ENCODE data around the gene SLC25A3.
"Not testable (repeated sequence)": the region's sequence is repeated elsewhere in the genome, so short reads cannot be mapped to it uniquely, and the experiment has no call there.

The SLC25A3 gene

GRCh38 chr12:98595243-98595988, 1.9 kb downstream of the SLC25A3 start:
- DNase-seq, result no peak

GRCh38 chr12:98597313-98597712, 3.8 kb downstream of the SLC25A3 start:
- DNase-seq, result not testable (repeated sequence)

- DNase-seq, result no peak
Observed at GRCh38 chr12:98601924-98602323, 8.4 kb downstream of the SLC25A3 start.

- no peak for DNase-seq
Observed at GRCh38 chr12:98606359-98606988, 13.0 kb downstream of the SLC25A3 start.

- no peak for DNase-seq
Observed at GRCh38 chr12:98610596-98610995, 17.1 kb downstream of the SLC25A3 start.

GRCh38 chr12:98612696-98613334, 19.3 kb downstream of the SLC25A3 start:
- no peak for DNase-seq

- DNase-seq, result no peak
Observed at GRCh38 chr12:98618952-98619351, 25.5 kb downstream of the SLC25A3 start.

GRCh38 chr12:98635657-98636323, 42.3 kb downstream of the SLC25A3 start:
- peak; percentile 10 for DNase-seq

GRCh38 chr12:98637068-98637467, 43.6 kb downstream of the SLC25A3 start:
- DNase-seq, result no peak

- DNase-seq, result no peak
Observed at GRCh38 chr12:98638009-98638408, 44.5 kb downstream of the SLC25A3 start.

GRCh38 chr12:98639491-98639890, 46.0 kb downstream of the SLC25A3 start:
- no peak for DNase-seq

GRCh38 chr12:98642801-98643200, 49.3 kb downstream of the SLC25A3 start:
- not testable (repeated sequence) for DNase-seq

- DNase-seq, result no peak
Observed at GRCh38 chr12:98644433-98644711, 50.9 kb downstream of the SLC25A3 start.

- DNase-seq, result peak; percentile 93
Observed at GRCh38 chr12:98644712-98645571, 51.5 kb downstream of the SLC25A3 start, which contains the start of the genes APAF1 and IKBIP. APAF1 (plus strand) TSS chr12:98645290; CDS start chr12:98648360, 3,070 bp downstream. IKBIP (minus strand) TSS chr12:98644788; CDS start chr12:98644701, 87 bp downstream.

GRCh38 chr12:98645572-98646067, 52.1 kb downstream of the SLC25A3 start:
- no peak for DNase-seq

GRCh38 chr12:98646294-98647090, 53.0 kb downstream of the SLC25A3 start:
- no peak for DNase-seq

- no peak for DNase-seq
Observed at GRCh38 chr12:98651328-98651727, 57.8 kb downstream of the SLC25A3 start.

- peak; percentile 6 for DNase-seq
Observed at GRCh38 chr12:98653866-98654493, 60.5 kb downstream of the SLC25A3 start.

Measured in DMS153 (cell line).